ENCODE data around the gene CCDC178.

CCDC178 gene, protein sequence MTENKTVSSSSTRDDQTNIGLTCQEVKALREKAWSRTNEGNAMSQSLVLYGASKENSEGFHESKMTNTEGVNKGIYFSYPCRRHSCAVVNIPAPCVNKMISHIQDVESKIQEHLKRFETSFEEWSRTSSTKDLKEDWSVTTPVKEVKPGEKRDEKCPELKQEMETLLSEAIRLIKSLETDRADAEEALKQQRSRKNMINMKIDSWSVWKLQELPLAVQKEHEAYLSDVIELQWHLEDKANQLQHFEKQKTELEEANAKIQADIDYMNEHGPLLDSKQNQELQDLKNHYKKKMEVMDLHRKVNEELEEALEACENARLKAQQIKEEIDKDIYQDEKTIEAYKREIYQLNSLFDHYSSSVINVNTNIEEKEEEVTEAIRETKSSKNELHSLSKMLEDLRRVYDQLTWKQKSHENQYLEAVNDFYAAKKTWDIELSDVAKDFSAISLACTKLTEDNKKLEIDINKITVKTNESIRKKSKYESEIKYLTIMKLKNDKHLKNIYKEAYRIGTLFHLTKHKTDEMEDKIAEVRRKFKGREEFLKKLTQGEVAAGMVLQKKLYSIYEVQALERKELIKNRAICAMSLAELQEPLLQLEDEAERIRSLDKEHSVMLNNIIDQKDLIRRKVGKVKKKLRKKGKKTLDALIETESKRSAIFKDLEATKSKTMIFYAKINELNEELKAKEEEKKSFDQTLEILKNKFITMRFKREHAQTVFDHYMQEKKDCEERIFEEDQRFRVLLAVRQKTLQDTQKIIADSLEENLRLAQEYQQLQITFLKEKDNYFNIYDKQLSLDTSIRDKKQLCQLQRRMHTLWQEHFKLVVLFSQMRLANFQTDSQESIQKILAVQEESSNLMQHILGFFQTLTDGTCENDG

GRCh38 chr18:33440060-33441043, at the start of gene CCDC178:
TSS of gene CCDC178 (minus strand) at chr18:33440721. CDS start at chr18:33412088, 28,633 bp downstream.
- TF ChIP-seq, protein P1, sequence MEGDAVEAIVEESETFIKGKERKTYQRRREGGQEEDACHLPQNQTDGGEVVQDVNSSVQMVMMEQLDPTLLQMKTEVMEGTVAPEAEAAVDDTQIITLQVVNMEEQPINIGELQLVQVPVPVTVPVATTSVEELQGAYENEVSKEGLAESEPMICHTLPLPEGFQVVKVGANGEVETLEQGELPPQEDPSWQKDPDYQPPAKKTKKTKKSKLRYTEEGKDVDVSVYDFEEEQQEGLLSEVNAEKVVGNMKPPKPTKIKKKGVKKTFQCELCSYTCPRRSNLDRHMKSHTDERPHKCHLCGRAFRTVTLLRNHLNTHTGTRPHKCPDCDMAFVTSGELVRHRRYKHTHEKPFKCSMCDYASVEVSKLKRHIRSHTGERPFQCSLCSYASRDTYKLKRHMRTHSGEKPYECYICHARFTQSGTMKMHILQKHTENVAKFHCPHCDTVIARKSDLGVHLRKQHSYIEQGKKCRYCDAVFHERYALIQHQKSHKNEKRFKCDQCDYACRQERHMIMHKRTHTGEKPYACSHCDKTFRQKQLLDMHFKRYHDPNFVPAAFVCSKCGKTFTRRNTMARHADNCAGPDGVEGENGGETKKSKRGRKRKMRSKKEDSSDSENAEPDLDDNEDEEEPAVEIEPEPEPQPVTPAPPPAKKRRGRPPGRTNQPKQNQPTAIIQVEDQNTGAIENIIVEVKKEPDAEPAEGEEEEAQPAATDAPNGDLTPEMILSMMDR (IDR thresholded peaks at IDR 0.05; ENCODE audit: low read depth, low read length), result no peak
- no peak within 1 kb of the TSS for H3K4me3 ChIP-seq (ENCODE audit: low read depth, low read length)

- no peak overlapping the region for H3K4me3 ChIP-seq (ENCODE audit: low read depth, low read length)
- TF ChIP-seq, protein P1 (IDR thresholded peaks at IDR 0.05; ENCODE audit: low read depth, low read length), result no peak
Measured at GRCh38 chr18:33483908-33484307, 43.4 kb upstream of the CCDC178 start.

DNA sequence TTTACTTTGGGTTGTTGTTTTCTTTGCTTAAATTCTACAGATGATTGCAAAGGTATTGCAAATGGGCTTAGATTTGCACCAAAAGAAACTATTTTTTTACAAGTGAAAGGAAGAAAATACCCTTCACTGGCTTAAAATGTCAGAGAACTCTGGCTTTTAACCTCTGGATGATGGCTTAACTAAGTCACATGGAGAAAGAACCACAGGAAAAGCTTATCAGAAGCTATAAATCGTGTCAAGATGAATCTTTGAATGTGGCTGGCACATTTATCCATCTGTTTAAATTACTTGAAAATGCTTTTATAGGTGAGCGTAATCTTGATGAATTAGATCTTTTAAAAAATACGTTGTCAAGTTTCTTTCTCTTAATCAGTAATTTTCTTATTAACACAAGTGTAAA, 32.0 kb upstream of the CCDC178 start:
- no peak overlapping the region for H3K4me3 ChIP-seq (ENCODE audit: low read depth, low read length)
- TF ChIP-seq, protein P1 (IDR thresholded peaks at IDR 0.05; ENCODE audit: low read depth, low read length), result no peak

GRCh38 chr18:33470216-33470615, 29.7 kb upstream of the CCDC178 start:
- TF ChIP-seq, protein P1 (IDR thresholded peaks at IDR 0.05; ENCODE audit: low read depth, low read length), result no peak
- no peak overlapping the region for H3K4me3 ChIP-seq (ENCODE audit: low read depth, low read length)

DNA sequence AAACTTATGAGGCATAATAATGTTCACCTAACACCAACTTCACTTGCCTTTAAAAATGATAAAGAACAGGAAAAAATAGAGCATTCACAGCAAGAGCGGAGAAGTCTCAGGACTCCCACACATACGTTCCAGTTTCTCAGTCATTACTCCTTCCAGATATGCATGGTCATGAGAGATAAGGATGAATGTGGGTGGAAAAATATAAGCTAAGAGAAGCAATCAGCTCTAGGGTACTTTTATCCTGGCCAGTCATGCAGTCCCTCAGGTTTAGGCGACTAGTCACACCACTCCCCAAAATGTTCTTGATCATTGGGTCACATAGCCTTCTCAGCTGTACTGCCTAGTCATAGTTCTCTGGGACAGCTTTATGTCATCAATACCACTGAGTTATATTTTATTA, 29.2 kb upstream of the CCDC178 start:
- H3K4me3 ChIP-seq (ENCODE audit: low read depth, low read length), result no peak overlapping the region

GRCh38 chr18:33467531-33467930, 27.0 kb upstream of the CCDC178 start:
- H3K4me3 ChIP-seq (ENCODE audit: low read depth, low read length), result no peak overlapping the region
- TF ChIP-seq, protein P1 (IDR thresholded peaks at IDR 0.05; ENCODE audit: low read depth, low read length), result no peak

More for the DNA sequence above, 29.2 kb upstream of the CCDC178 start:
- TF ChIP-seq, protein P1 (IDR thresholded peaks at IDR 0.05; ENCODE audit: low read depth, low read length), result no peak

Measured in WI38 (cell line).